Activated naive CD8-positive, alpha-beta T cell treated with anti-CD3 and anti-CD28 coated beads, Interleukin-2, amount 10 ng/mL, durations not matched to agents 7 days and 5 days (primary cell): ENCODE data around the gene TMEM39A. TPM values are rescaled to one million over a fixed set of nuclear protein-coding genes. Genes with fewer than 3 reads are reported as not detected.

ENCODE experiments used
- ATAC-seq: fragments of 150-1000 bp; cut with Tn5 transposase; one replicate; pipeline ENCODE4 v1.10.0; 2021; ENCODE audit warnings: low read depth, moderate library complexity
- POLR2A ChIA-PET: fragments of 350-600 bp; sonication (Branson Sonifier 250); formaldehyde crosslinking; loops from one replicate; lab custom pipeline; 2021; ENCODE audit warnings: antibody characterized with exemption; lab: Charles Lee
- DNase-seq: peaks from one replicate; pipeline ENCODE4 v3.0.0; 2021
- H3K27ac Mint-ChIP-seq: one replicate; pipeline ENCODE4 v1.8.0; 2022; ENCODE audit warnings: mild to moderate bottlenecking, mixed read lengths
- H3K27me3 Mint-ChIP-seq: one replicate; pipeline ENCODE4 v1.8.0; 2022; ENCODE audit warnings: mild to moderate bottlenecking, moderate library complexity, mixed read lengths
- H3K36me3 Mint-ChIP-seq: one replicate; pipeline ENCODE4 v1.8.0; 2021; ENCODE audit warnings: mild to moderate bottlenecking, mixed read lengths
- H3K4me1 Mint-ChIP-seq: one replicate; pipeline ENCODE4 v1.8.0; 2021; ENCODE audit warnings: mixed read lengths
- H3K4me3 Mint-ChIP-seq: one replicate; pipeline ENCODE4 v1.8.0; 2022; ENCODE audit warnings: mild to moderate bottlenecking, moderate library complexity, mixed read lengths
- H3K9me3 Mint-ChIP-seq: one replicate; pipeline ENCODE4 v1.8.0; 2021; ENCODE audit warnings: mixed read lengths
- total RNA-seq, 2 experiments: library from RNA; stranded (reverse); gene quantifications; one replicate each; pipeline ENCODE4 v1.2.3, GENCODE V29; 2021

Gene TMEM39A
- total RNA-seq, 2 experiments from 2014 or later, result 29.8 to 35.0 TPM

GRCh38 chr3:119437691-119438258 is 25.6 kb downstream of the TMEM39A start:
- Mint-ChIP-seq H3K36me3 (peaks cover 63% of the 10 kb centered on the region), H3K4me3 (no peak overlapping the region), H3K4me1 (no peaks in the 10 kb centered on the region), H3K27me3 (no peaks in the 10 kb centered on the region), H3K27ac (no peak overlapping the region), H3K9me3 (peaks cover 2% of the 10 kb centered on the region)
- DNase-seq (no peak), ATAC-seq (no peak)
- POLR2A ChIA-PET, result no interaction called here

- DNase-seq, result no peak
- H3K9me3 Mint-ChIP-seq, result no peaks in the 10 kb centered on the region
- no peak overlapping the region for H3K4me3 Mint-ChIP-seq
- ATAC-seq, result no peak
- no peaks in the 10 kb centered on the region for H3K27me3 Mint-ChIP-seq
- H3K4me1 Mint-ChIP-seq, result no peaks in the 10 kb centered on the region
- POLR2A ChIA-PET, result no interaction called here
- peaks cover 61% of the 10 kb centered on the region for H3K36me3 Mint-ChIP-seq
- no peak overlapping the region for H3K27ac Mint-ChIP-seq
Measured at GRCh38 chr3:119436977-119437376, 26.4 kb downstream of the TMEM39A start.

- H3K36me3 Mint-ChIP-seq, result peaks cover 64% of the 10 kb centered on the region
- no peak overlapping the region for H3K27ac Mint-ChIP-seq
- H3K4me1 Mint-ChIP-seq, result no peaks in the 10 kb centered on the region
- no peak overlapping the region for H3K4me3 Mint-ChIP-seq
- no peaks in the 10 kb centered on the region for H3K27me3 Mint-ChIP-seq
- POLR2A ChIA-PET, result interaction anchor here (0.7 kb wide), 1 partner anchor 14 kb away, joined by 3 read pairs; no protein-coding TSS in a partner anchor
- ATAC-seq (no peak), DNase-seq (no peak)
- peaks cover 7% of the 10 kb centered on the region for H3K9me3 Mint-ChIP-seq
Measured at GRCh38 chr3:119434703-119435102, 28.7 kb downstream of the TMEM39A start.

GRCh38 chr3:119433613-119434325 is 29.6 kb downstream of the TMEM39A start:
- DNase-seq, result no peak
- H3K4me1 Mint-ChIP-seq, result no peaks in the 10 kb centered on the region
- H3K9me3 Mint-ChIP-seq, result peaks cover 10% of the 10 kb centered on the region
- POLR2A ChIA-PET, result interaction anchor here (0.7 kb wide), 1 partner anchor 14 kb away, joined by 3 read pairs; no protein-coding TSS in a partner anchor
- no peak overlapping the region for H3K4me3 Mint-ChIP-seq
- H3K27me3 Mint-ChIP-seq, result no peaks in the 10 kb centered on the region
- no peak for ATAC-seq
- peaks cover 72% of the 10 kb centered on the region for H3K36me3 Mint-ChIP-seq
- no peak overlapping the region for H3K27ac Mint-ChIP-seq

GRCh38 chr3:119428538-119428937 is 34.9 kb downstream of the TMEM39A start:
- peaks cover 28% of the 10 kb centered on the region for H3K9me3 Mint-ChIP-seq
- POLR2A ChIA-PET, result interaction anchor here (0.5 kb wide), 1 partner anchor 599 kb away, joined by 4 read pairs; no protein-coding TSS in a partner anchor

GRCh38 chr3:119427669-119428068 is 35.7 kb downstream of the TMEM39A start:
- Mint-ChIP-seq H3K27me3 (no peaks in the 10 kb centered on the region), H3K4me3 (no peak overlapping the region), H3K36me3 (peaks cover 49% of the 10 kb centered on the region), H3K9me3 (peaks cover 32% of the 10 kb centered on the region), H3K27ac (no peak overlapping the region), H3K4me1 (no peaks in the 10 kb centered on the region)
- POLR2A ChIA-PET, result no interaction called here
- ATAC-seq (no peak), DNase-seq (no peak)

More at GRCh38 chr3:119428538-119428937, 34.9 kb downstream of the TMEM39A start:
- Mint-ChIP-seq H3K4me1 (no peaks in the 10 kb centered on the region), H3K27me3 (no peaks in the 10 kb centered on the region), H3K36me3 (peaks cover 54% of the 10 kb centered on the region), H3K27ac (no peak overlapping the region), H3K4me3 (no peak overlapping the region)
- DNase-seq, result no peak
- ATAC-seq, result no peak

GRCh38 chr3:119420196-119420595 is 43.2 kb downstream of the TMEM39A start:
- no peak overlapping the region for H3K4me3 Mint-ChIP-seq
- no peak for DNase-seq
- no peak overlapping the region for H3K27ac Mint-ChIP-seq
- H3K9me3 Mint-ChIP-seq, result peaks cover 8% of the 10 kb centered on the region
- no peaks in the 10 kb centered on the region for H3K36me3 Mint-ChIP-seq
- H3K4me1 Mint-ChIP-seq, result peaks cover 10% of the 10 kb centered on the region
- POLR2A ChIA-PET, result interaction anchor here (0.7 kb wide), 1 partner anchor 14 kb away, joined by 3 read pairs; no protein-coding TSS in a partner anchor
- no peaks in the 10 kb centered on the region for H3K27me3 Mint-ChIP-seq
- ATAC-seq, result no peak

- ATAC-seq (no peak), DNase-seq (no peak)
- POLR2A ChIA-PET, result no interaction called here
- Mint-ChIP-seq H3K27me3 (no peaks in the 10 kb centered on the region), H3K27ac (no peak overlapping the region), H3K9me3 (peaks cover 8% of the 10 kb centered on the region), H3K4me3 (no peak overlapping the region), H3K4me1 (peaks cover 13% of the 10 kb centered on the region), H3K36me3 (no peaks in the 10 kb centered on the region)
Measured at GRCh38 chr3:119418641-119419040, 44.8 kb downstream of the TMEM39A start.

- Mint-ChIP-seq H3K27me3 (no peaks in the 10 kb centered on the region), H3K36me3 (no peaks in the 10 kb centered on the region), H3K4me1 (peaks cover 13% of the 10 kb centered on the region), H3K4me3 (no peak overlapping the region), H3K27ac (no peak overlapping the region), H3K9me3 (peaks cover 8% of the 10 kb centered on the region)
- ATAC-seq, result no peak
- DNase-seq, result no peak
- POLR2A ChIA-PET, result no interaction called here
Measured at GRCh38 chr3:119417771-119418512, 45.5 kb downstream of the TMEM39A start.

GRCh38 chr3:119416873-119417272 is 46.5 kb downstream of the TMEM39A start:
- POLR2A ChIA-PET, result no interaction called here
- no peaks in the 10 kb centered on the region for H3K27me3 Mint-ChIP-seq
- H3K9me3 Mint-ChIP-seq, result peaks cover 1% of the 10 kb centered on the region
- peaks cover 9% of the 10 kb centered on the region for H3K4me1 Mint-ChIP-seq
- DNase-seq (no peak), ATAC-seq (no peak)
- H3K4me3 Mint-ChIP-seq, result no peak overlapping the region
- no peak overlapping the region for H3K27ac Mint-ChIP-seq
- H3K36me3 Mint-ChIP-seq, result no peaks in the 10 kb centered on the region

GRCh38 chr3:119413603-119414280 is 49.7 kb downstream of the TMEM39A start:
- ATAC-seq, result no peak
- H3K9me3 Mint-ChIP-seq, result no peaks in the 10 kb centered on the region
- H3K4me1 Mint-ChIP-seq, result peaks cover 3% of the 10 kb centered on the region
- H3K36me3 Mint-ChIP-seq, result no peaks in the 10 kb centered on the region
- POLR2A ChIA-PET, result no interaction called here
- H3K4me3 Mint-ChIP-seq, result no peak overlapping the region
- H3K27me3 Mint-ChIP-seq, result no peaks in the 10 kb centered on the region
- no peak for DNase-seq
- H3K27ac Mint-ChIP-seq, result no peak overlapping the region

- H3K9me3 Mint-ChIP-seq, result no peaks in the 10 kb centered on the region
- POLR2A ChIA-PET, result no interaction called here
- H3K36me3 Mint-ChIP-seq, result no peaks in the 10 kb centered on the region
- H3K4me1 Mint-ChIP-seq, result peaks cover 3% of the 10 kb centered on the region
- H3K4me3 Mint-ChIP-seq, result no peak overlapping the region
- no peak for ATAC-seq
- H3K27ac Mint-ChIP-seq, result no peak overlapping the region
- H3K27me3 Mint-ChIP-seq, result no peaks in the 10 kb centered on the region
- no peak for DNase-seq
Measured at GRCh38 chr3:119409844-119410243, 53.6 kb downstream of the TMEM39A start.
